Daoy (cell line): ENCODE data around the gene BTG2. TPM values are rescaled to one million over a fixed set of nuclear protein-coding genes. Genes with fewer than 3 reads are reported as not detected.

Experiments used
- DNase-seq: peaks from one replicate; pipeline ENCODE4 v3.0.0-alpha.2; 2015; ENCODE audit warnings: low read depth
- total RNA-seq: library from RNA; depleted of rRNA; stranded (reverse); fragments of >200 nt; shearing (Covaris generic); gene quantifications from 2 replicates; pipeline ENCODE4 v1.2.3, GENCODE V29; 2014; rRNA removed

Gene BTG2
- total RNA-seq, 1 experiment from 2014 or later = 2.6 TPM

DNA sequence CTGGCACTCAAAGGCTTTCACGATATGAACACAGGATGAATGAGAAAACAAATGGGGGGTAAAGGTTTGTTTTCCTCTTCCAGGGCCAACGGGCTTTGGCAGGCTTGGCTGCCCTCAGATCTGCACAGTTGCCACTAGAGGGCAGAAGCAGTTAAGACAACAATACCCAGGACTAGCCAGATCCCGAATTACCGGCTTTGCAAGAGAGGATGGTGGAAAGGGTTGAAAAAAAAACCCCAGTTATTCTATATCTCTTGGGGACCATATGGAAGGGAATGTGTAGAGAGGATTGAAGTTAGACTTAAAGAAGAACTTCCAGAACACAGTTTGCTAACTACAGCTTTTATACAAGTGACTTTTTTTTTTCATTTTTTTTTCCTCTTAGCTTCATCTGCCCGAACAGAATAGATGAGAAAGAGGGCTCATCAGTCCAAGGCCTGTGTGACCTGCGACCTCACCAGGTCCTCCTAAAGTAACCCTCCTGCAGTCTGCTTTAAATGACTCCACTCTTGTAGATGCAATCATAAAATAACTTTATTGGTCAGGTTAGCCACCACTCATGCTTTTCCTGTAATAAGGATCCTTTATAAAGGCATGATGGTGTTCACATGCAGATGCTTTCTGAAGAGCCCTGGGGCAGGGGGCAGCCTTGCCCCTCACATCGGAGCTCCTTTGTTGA, 34.9 kb downstream of the BTG2 start:
- DNase-seq = peak; percentile 78

DNA sequence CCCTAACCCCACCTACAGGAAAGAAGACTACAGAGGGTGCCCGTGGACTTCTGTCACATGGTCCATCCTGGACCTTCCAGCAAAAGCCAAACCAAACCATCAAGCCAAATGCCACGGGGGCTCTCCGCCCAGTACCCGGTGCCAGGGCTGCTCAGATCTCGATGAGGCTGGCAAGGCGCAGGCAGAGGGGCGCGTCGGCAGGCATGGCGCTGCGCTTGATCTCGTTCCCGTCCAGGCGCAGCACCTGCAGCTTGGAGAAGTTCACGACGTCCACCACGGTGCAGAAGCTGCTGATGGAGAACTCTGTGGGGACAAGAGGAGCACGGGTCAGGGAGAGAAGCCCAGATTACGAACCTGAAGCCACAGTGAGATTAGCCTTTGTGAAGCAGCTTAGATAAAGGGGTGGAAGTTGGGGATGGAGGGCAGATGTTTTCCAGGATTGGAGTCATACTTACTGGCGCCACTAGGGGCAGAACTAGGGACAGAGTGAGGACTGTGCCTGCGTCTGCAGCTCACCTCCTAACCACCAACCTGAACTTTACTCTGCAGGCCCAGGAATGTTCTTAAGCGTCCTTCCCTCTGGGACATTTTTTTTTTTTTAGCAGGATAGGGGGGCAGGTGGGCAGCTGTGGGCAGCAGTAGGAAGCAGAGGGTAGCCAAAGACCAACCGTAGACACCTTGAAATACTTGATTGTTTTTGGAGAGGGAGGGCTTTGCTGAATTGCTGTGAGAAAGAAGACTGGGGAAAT, 37.0 kb downstream of the BTG2 start:
- peak; percentile 51 for DNase-seq

DNA sequence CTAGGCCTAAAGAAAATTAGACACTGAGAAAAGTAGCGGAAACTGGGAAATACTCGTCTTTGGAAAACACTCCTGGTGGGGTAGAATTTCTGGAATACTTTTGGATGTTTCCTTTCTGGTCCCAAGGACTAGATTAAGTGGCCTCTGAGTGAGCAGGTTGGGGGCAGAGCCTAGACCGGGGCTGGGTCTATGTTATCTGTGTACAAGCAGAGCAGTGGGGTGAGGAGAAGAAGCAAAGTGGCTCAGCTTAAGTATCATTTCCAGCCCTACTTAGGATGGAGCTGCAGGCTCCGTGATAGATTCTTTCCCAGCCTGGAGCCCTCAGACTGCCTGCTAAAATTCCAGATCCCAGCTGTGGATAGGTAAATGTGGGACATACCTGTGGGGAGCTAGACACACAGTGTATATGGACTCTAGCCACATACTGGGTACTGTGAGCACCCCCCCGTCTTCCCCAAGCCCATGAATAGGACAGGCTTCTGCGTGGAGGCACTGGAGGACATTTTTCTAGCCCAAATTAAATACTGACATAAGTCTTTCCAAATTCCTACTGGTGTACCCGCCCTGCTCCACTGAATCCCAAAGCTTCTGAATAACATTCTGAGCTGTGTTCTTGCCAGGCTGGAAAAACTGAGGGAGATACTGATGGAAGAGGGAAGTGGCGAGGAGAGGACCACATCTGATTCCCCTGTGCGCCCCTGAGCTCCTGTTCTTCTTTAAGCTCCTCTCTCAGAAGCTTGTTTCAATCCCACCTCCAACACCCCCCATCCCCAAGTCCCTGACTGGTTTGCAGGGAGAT, 38.8 kb downstream of the BTG2 start:
- DNase-seq = no peak

DNA sequence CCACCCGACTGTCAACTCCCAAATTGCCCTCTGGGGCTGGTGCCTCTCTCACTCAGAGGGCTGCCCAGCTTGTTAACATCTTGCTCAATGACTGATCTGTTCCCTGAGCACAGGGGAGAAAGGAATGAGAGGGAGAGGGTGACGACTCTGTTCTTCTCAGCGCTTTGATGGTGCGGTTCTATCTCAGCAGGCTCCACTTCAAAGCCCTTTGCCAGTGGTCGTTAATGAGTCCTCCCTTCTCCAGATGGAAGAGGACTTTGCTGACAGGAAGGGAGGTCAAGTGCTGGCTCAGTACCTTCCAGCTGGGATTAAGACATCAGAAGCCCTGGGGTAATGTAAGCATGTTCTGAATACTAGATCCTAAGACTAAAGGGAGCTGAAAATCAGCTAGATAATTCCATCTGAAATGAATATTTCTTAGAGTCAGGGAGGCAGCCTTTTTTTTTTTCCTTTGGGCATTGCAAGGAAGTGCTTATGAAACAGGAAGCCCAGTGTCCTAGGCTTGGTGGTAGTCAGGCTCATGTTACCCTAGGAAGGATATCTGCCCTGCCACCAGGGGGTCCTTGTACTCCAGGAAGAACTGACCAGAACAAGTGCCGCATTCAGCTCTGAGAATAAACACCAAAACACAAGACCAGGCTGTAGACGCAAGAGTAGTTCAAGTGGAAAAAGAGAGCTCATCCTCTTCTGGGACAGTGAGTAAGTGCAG, 40.9 kb downstream of the BTG2 start:
- no peak for DNase-seq

DNA sequence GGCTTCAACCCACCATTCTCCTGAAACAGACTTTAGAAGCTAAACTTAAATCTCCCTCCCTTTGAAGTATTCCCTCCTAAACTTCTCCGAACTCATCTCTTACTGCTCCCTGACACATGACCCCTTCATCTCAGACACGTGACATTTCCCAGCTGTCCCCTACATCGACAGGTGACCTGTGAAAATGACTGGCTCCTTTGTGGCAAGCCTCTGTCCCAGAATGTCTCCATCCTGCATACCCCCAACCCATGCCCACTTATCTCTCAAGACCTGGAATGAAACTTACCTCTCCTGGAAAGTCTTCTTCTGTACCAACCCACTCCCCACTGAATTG, 41.4 kb downstream of the BTG2 start:
- no peak for DNase-seq

DNA sequence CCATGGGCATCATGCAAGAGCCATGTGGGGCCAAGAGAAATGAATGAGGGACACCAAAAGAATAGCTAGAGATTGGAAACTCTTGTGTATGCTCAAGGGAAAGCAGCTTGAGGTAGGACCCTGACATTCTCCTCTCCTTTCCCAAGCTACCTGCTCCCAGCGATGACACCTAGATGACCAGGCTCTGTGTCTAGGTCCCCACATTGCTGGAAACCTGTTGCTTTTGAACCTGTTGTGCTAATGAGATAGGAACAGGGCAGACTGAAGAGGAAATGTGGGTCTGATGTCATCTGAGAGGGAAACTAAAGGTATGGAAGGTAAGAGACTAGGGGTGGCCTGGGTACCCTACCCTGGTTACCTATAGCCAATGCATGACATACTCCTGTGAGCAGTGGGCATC, 43.8 kb downstream of the BTG2 start:
- no peak for DNase-seq

DNA sequence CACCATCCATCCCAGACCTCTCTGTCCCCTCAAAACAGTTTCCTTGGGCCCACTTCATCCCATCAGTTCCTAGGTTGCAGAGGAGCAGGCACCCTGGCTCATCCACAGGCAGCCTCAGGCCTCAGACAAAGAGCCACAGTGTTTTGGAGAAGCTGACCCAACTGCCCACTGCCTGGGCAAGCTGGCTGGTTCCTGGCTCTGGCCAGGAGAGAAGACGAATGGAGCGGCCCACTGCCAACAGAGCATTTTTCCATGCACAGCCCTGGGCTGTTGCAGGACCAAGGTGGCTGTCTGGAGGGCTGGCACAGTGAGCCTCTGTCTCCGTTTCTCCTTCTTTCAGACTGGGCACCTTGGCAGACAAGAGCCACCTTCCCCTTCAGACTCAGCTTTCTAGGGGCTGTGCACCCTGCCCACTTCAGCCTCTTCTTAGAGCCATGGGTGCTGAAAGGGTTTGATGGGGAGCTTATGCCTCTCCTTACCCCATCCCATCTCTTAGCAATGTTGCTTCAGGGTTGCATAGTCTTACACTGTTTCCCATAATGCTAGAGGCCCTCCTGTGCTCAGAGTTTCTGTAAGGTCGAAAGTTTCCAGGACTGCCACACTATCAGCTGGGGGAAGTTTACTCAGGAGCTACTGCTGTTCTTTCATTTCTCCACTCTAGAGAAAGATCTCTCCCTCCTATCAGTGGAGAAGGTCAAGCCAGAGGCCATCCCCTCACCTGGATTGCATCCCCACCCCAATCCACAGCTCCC, 44.6 kb downstream of the BTG2 start:
- no peak for DNase-seq

DNA sequence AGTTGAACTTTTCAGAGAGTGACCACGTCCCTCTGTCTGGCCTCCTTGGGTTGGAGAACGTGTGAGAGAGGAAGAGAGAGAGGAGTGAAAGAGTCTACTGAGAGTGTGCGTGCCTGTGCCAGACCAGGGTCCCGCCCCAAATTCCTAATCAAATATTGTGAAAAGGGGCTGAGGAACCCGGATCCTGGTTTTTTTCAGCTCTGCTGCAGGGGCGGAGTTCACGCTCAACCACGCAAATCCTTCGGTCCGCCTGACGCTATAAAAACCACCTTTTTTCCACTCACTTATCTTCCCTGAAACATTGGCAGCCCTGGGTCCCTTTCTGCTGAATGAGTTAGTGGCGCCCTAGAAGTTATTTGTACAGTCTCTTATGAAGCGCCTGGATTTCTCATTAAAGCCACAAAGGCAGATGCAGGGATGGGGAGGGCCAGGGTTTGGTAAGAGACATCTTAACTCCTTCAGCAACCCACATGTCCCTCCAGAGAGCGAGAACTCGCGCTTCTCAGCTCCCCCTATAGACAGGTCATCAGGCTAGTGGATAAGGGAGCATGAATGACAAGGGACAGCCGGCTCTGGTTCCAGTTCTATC, 45.8 kb downstream of the BTG2 start, which contains the start of gene FMOD:
Gene FMOD (minus strand): TSS at position 86 of the 589 bp plus-strand sequence. CDS start 2,852 bp downstream, outside the sequence.
- no peak for DNase-seq

DNA sequence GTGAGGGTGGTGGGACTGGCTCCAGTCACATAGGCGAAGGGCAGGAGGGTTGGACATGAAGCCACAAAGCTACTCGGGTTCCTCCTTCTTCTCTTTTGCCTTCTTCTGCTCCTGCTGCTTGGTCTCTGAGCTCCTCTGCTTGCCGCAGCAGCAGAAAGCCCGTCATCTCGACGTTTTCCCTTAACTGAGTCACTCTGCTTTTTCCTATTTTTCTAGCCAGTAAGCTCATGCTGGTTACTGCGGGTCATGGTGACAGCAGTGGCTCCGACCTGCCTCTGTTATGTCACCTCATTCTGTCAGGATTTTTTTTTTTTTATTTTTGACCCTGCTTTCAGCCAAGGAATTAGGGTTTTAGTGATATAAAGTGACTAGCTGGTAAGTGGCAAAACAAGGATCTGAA, 48.2 kb downstream of the BTG2 start:
- DNase-seq = no peak

DNA sequence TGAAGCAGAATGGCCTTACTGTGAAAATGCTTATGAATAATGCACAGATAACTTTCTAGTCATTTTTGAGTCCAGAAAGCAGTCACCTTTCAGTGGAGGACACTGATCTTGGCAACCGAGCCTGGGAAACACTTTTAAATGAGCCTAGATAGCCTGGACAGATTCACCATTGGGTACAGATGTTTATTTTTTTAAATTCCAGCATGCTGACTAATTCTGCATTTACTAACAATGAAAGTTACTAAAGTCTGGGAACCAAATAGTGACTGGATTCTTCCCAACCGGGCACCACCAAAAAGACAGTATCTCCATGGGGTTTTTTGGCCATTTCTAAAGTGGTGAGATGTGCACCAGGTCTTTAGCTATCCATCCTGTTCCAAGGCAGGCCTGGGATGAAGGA, 48.9 kb downstream of the BTG2 start:
- DNase-seq = peak; percentile 18

DNA sequence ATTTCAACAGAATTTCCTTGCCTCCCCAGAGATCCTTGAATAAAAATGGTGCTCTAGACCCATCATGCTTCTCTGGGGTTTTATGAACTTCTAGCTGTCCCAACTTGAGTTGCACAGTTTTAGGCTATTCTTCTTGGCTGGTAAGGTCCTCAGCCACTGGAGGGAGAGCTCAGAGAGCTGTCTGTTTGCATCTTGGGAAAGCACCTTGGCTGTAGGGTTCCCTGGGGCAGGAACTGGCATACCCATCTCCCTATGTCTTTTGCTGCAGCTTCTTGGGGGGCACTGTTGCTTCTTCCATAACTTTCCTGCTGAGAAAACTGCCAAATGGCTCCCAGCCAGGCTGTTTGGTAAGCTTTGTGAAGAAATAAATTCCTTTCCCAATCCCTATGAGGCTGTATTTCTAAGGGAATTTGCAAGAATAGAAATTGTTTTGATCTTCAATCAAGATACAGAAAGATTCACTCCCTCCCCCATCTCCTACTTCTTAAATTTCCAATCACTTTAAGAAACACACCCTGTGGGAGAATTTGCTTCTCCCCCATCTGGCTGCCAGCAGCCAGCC, 53.8 kb downstream of the BTG2 start:
- DNase-seq = no peak

Other genes starting within 250 kb of the BTG2 start
- gene MYOG, start 219.5 kb upstream of the BTG2 start, total RNA-seq = not detected in 2 replicates
- 0.89 and 2.7 TPM in 2 replicates for gene ADORA1, start 177.8 kb upstream of the BTG2 start, total RNA-seq
- gene MYBPH, start 129.7 kb upstream of the BTG2 start, total RNA-seq = not detected in 2 replicates
- not detected in 2 replicates for gene CHI3L1, start 118.8 kb upstream of the BTG2 start, total RNA-seq
- not detected in 2 replicates for gene CHIT1, start 75.8 kb upstream of the BTG2 start, total RNA-seq
- 0.03 and 0.69 TPM in 2 replicates for gene FMOD, start 45.6 kb downstream of the BTG2 start, total RNA-seq
- not detected in 2 replicates for gene PRELP, start 170.3 kb downstream of the BTG2 start, total RNA-seq
- not detected in 2 replicates for gene OPTC, start 188.6 kb downstream of the BTG2 start, total RNA-seq